Renal cortical epithelial cell (primary cell): ENCODE results near the gene ADAM12. TPM values are rescaled to one million over a fixed set of nuclear protein-coding genes. Genes with fewer than 3 reads are reported as not detected.
A peak's percentile ranks its signal among the peaks of the same experiment; 100 is the strongest.

Experiments used
- DNase-seq: peaks from one replicate; pipeline ENCODE4 v3.0.0-alpha.2; 2011; ENCODE audit warnings: low read depth
- total RNA-seq: library from RNA; depleted of rRNA; stranded (reverse); fragments of >200 nt; gene quantifications from 2 replicates; pipeline ENCODE4 v1.2.3, GENCODE V29; 2014

The ADAM12 gene, protein sequence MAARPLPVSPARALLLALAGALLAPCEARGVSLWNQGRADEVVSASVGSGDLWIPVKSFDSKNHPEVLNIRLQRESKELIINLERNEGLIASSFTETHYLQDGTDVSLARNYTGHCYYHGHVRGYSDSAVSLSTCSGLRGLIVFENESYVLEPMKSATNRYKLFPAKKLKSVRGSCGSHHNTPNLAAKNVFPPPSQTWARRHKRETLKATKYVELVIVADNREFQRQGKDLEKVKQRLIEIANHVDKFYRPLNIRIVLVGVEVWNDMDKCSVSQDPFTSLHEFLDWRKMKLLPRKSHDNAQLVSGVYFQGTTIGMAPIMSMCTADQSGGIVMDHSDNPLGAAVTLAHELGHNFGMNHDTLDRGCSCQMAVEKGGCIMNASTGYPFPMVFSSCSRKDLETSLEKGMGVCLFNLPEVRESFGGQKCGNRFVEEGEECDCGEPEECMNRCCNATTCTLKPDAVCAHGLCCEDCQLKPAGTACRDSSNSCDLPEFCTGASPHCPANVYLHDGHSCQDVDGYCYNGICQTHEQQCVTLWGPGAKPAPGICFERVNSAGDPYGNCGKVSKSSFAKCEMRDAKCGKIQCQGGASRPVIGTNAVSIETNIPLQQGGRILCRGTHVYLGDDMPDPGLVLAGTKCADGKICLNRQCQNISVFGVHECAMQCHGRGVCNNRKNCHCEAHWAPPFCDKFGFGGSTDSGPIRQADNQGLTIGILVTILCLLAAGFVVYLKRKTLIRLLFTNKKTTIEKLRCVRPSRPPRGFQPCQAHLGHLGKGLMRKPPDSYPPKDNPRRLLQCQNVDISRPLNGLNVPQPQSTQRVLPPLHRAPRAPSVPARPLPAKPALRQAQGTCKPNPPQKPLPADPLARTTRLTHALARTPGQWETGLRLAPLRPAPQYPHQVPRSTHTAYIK
- 19.4 and 26.2 TPM in 2 replicates for total RNA-seq

DNA sequence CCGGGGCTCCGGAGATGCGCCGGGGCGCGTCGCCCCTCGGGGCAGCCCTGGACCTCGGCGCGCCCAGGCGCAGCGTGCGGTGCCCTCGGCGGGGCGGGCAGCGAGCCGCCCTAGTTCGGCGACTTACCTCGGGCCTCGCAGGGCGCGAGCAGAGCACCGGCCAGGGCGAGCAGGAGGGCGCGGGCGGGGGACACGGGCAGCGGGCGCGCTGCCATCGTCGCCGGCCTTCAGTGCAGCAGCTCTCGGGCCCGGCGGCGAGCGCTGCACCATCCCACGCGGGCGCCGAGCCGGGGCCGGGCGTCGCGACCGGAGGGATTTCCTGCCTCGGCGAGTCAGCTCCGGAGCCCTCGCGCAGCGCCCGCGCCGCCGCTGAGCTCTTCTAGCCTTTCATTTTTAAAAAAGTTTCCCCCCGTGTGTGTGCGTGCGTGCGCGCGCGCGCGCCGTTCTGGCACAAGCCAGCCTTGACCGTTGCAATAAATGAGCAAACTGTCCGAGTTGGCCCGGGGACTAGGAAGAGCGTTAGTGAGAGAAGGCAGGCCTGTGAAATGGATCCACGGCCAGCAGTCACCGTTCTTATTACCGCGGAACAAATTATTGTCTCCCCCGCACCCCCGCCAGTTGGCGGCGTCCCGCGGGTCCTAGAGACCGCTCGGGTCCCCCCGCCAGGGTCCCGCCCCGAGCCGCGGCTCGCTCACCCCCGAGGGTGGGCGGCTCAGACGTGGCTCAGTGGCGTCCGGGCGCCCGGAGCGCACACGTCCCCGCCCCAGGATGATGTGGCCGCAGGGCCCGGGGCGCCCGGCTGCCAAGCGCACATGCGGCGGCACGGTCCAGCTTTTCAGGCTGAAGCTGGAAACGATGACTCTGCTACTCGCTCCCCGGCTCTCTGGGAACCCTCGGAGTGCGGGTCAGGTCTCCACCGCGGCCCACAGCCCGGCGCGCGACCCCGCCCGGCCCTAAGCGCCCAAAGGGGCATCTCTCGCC is at the start of gene ADAM12:
ADAM12 (minus strand) TSS at position 547 of the 981 bp plus-strand sequence; CDS start at position 215, 332 bp downstream.
- DNase-seq, result peak; percentile 13

DNA sequence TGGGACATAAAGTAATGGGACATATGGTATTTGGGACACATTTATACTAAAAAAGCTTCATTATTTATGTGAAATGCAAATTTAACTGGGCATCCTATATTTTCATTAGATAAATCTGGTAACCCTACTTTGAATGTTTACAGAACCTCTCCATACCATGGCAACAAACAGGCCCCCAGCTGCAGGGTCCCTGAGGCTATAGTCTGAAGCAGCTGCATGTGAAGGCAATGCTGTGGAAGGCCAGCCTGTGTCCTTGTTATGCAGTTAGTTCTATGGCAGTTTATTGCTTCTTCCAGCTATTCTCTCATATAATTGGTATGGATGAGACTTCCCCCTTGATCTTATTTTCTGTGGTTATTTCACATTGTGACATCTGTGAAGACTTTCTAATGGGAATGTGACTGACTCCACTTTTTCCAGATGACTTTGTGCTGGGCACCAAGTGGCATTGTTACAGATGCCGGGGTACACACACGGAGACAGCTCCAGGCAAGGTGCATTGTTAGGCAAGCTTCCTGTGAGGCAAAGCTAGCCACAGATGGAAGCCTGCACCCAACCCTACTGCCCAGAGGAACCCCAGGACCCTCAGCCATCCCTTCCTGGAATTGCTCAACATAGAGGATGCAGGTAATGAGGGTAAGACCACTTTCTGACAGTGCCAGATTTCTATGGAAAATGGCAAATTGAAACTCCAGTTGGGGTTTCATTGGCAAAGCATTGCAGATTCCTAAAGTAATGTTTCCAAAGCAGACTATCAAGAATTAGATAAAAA is 49.5 kb upstream of the ADAM12 start:
- no peak for DNase-seq

DNA sequence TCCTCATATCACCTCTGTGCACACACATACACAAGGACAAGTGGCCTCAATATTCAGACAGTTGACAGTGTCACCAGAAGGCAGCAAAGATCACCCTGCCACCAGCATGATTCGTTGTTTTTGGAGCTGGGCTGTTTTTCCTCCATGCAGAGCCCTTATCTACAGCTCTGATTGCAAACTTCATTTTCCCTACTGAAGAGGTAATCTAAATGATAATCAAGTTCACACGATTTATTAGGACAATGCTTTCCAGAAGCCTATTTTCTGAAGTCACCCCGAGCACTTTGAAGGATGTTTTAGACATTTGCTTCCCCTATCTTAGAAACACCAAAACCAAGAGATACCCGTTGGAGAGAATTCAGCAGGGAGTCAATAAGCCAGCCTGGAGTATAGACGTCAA is 46.0 kb upstream of the ADAM12 start:
- DNase-seq, result no peak

DNA sequence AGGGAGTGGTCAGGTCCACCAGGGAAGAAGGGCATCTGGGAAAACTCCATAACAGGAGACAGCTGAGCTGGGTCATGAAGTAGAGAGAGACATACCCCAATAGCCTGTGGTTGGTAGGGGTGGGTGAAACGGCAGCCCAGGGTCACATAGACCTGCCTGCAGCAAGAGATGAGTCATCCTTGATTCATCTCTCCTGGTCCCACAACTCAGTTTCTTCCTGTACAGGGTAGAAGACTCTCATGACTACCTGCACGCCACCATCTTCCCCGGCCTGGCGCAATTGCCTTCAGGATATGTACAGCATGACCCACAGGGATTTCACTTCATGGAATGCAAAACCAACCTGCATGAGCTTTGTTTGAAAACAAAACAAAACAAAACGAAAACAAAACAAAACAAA is 45.1 kb upstream of the ADAM12 start:
- DNase-seq, result peak; percentile 86

DNA sequence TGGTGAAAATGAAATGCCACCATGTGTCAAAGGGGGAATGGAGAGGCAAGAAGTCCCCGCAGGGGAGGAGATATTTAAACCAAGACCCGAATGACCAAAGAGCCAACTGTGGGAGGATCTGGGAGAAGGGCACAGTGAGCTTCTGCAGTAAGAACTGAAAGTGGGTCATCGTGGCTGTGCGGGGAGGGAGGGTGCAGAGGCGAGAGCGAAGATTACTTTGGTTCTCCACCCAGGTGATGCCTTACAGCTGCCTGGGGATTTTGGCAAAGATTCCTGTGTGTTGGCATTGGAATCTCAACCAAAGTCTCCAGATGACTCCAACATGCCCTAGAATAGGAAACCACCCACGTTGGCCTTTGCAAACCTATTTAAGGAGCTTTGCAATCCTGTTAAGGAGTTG is 44.2 kb upstream of the ADAM12 start:
- DNase-seq, result no peak

DNA sequence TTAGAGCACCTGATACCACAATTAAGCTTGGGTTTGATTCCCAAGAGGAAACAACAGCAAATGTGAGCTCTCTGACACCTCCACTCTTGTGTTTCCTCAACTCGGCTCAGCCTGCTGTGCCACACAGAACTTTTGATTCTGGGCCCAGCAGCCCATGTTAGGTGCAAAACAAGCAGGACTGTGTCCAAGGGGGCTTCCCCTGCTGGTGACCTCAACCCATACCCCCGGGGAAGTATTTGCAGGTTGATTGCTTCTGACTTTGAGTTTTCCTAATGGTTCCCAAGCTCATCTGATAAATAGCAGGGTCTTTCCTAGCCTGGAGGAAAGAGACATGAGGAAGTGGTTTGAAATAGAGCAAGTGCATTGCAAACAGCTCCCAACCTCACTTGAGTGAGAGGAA is 43.5 kb upstream of the ADAM12 start:
- DNase-seq, result no peak

DNA sequence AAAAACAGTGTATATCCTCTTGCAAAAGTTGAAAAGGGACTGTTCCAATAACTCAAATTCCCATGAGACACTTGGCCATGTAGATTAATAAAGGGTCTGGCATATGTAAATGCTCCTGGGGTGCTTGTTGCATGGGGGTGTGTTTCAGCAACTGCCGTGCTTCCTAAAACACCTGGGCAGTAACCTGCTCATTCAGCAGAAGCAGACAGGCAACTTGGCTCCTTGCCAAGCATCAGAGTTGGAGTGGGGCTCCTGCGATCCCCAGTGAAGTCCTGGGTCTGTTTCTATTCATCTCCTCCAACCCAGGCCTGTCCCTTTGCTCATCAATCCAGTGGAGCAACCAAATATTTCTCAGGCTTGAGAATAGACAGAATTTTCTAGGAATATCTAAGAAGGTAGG is 42.2 kb upstream of the ADAM12 start:
- no peak for DNase-seq

DNA sequence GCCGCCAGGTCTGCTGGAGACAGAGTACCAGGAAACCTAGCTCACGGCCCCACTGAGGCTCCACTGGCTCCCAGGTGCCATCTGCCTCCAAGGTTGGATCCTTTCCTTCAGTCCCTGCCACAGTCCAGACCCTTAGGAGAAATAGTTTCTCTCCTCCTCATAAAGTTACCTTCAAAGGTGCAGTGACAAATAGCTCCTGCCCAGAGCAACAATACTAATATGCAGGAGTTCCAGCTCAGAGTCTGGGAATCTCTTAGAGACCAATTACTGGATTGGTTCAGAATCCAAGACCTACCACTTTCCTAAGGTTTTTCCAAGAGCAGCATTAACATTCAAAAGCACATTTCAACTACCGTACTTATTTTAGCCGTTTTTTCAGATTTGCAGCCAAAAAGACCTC is 41.0 kb upstream of the ADAM12 start:
- no peak for DNase-seq

DNA sequence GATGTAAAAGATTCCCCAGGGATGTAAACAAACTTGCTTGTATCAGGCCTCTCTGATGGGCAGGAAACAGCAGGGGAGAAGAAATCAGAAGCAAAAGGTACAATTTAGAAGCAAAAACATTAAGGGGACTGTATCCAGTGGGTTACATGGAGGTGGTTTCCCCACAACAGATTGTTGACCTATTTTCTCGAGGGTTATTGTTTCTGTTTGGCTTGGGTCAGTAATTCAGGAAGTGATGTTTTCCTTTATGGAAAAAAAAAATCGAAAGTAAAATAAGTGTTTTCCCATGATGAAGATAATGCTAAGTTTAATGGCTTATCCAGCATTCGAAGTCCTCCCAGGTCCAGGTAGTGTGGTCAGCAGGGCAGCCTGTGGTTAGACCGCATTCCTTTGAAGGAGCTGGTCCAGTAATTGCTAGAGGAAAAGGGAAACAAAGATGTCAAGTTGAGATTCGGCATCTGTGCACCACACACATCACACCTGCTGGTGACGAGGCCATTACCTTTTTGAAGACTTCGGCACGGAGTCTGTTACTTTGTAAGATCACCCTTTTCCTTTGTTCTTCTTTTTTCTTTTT is 37.3 kb upstream of the ADAM12 start:
- DNase-seq, result peak; percentile 81

DNA sequence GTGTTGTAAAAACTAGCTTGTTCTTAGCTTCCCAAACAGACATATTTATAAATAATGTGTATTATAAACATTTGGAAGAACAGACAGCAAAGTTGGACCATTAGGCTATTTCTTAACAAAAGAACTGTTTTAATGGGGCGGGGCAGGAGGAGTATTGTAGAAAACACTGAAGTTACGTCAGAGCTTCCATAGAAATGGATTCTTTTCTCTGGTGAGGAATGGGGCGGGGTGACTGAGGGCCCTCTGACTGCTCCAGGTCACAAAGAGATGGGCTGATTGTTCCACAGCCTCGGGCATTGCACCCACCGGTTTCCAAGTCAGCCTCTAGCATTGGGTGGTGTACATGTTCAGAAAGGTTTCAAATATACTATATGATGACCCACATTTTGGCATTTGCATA is 36.8 kb upstream of the ADAM12 start:
- peak; percentile 12 for DNase-seq

DNA sequence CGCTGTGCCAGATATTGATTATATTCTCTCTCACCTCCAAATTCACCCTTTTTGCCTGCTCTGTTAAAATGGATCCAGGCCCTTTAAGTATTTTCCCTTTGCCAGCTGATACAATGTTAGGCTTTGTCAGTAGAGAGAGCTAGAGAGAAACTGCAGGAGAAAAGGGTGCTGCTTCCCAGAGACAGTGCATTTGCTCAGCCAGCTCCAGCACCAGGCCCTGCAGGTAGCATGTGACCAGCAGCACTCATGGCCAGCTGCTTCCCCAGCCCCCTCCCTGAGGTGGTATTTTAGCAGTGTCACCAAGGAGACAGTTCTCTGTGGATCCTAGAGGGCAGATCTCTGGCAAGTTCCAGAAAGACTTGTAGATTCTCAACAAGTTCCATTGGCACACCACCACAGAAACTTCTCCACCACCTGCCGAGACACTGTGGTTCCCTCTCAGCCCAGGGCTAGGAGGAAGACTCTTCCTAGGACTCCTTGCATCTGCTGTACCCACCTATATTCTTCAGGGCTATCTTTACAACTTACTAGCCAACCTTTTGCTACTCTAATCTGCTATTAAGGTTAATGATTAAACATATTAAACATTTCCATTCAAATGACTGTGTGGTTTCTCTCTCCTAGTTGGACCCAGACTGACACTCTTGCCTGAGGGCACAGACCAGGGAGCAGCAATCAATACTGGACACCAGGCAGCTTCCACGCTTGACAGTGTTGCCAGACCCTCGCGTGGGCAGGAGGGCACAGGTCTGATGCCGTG is 35.6 kb upstream of the ADAM12 start:
- peak; percentile 73 for DNase-seq

DNA sequence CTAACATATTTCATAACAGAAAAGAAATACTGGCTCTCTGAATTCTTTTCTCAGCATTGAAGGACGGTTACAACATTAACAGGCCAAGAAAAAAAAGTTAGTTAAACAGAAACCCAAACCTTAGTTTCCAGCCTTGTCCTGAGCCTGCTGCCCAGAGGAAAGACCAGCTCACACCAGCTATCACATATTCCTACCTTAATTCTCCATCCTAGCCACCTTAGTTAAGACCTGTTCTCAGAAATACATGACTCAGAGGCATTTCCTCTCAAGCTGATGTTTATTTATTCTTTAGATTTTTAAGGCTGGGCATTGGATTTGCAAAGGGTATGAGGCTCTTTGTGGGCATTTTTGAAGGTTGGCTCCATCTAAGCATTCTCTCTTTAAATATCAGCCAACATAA is 34.3 kb upstream of the ADAM12 start:
- DNase-seq, result peak; percentile 90

DNA sequence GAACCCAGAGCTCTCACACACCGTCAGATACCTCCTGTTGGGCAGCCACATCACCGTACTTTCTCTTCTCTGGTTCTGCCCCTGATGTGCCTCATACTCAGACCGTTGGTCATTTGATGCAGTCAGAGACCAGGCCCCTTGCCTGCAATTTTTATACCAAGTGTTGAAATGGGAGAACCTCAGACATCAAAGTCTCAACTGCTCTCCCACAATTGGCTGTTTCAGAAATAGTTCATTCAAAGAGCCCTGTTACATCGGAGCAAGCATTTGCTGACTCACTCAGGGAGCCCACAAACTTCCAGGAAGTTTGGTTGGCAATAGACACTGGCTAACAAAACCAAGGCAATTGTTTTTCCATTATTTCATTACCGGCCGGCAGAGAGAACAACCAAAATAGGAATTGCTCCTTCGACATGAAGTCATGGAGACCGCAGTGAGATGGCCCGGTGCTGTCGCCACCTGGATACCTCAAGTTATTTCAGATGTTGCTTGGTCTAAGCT is 33.5 kb upstream of the ADAM12 start:
- peak; percentile 98 for DNase-seq

DNA sequence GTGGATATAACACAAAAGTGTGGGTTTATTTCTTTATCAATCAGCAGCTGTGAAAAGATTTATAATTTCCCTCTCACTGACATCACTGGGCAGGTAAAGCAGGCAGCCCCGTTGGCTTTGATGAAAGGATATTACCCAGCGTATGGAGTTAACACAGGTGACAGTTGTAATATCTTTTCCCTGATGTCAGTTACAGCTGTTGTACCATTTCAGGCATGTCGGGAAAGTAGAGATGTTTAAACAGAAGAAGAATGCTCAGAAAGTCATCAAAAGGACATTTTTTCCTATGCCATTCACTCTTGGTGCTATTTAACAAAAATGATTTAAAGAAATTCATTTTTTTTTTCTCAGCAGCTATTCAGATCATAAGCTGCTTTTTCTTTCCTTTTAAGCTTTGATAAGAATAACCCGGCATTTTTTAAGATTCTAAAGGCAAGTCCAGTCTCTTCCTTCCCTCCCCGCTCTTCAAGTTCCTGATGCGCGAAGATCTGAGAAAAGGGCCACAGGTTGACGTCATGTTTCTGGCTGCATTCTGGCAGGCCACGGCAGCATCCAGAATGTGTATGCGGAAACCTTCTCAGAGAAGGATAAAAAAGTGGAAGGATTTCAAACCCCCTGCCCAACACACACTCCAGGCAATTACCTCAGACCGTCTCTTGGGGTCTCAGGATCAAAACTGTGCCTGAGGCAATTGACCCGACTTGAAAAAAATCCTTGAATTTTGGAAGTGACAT is 32.5 kb upstream of the ADAM12 start:
- DNase-seq, result no peak

DNA sequence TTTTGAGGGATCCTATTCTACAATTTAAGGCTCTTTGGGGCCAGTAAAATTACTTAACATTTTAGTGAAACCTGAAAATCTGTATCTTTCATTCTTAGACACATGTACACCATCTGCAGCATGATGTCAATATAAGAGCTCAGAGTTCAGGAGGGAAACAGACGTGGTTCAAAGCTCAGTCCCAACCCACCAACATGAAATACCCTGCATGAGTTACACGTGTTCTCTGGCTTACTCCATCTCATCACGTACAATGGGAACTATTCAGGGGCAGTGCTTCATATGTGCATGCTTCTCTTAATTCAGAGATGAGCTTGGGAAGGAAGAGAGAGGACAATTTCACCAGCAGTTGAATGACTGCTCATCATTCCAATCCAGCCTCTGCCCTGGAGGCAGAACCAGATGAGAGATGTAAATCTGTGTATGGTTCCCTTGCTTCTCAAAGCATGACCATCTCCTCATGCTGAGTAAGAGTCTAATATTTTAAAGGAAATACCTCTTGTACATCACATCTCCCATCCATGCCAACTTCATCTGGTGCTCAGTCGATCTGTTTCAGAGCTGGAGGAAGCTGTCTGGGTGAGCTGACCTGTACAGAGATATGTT is 29.0 kb upstream of the ADAM12 start:
- DNase-seq, result no peak

DNA sequence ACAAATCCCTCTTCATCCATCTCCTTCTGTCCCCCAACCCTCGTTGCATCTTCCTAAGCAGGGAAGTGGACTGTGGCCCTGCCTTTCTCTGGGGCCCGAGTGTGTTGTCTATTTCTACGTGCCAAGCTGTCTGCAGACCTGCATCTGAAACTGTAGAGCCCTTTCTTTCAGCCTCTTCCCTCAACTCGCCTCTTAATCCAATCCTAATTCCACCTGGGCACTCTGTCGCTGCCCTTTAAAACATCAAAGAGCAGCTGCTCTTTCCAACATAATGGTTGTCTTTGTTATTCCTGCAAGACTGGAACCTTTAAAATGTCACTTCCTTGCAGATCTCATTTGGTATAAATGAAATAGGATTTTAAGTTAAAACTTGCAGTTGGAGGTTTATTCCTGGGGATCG is 21.5 kb upstream of the ADAM12 start:
- no peak for DNase-seq

DNA sequence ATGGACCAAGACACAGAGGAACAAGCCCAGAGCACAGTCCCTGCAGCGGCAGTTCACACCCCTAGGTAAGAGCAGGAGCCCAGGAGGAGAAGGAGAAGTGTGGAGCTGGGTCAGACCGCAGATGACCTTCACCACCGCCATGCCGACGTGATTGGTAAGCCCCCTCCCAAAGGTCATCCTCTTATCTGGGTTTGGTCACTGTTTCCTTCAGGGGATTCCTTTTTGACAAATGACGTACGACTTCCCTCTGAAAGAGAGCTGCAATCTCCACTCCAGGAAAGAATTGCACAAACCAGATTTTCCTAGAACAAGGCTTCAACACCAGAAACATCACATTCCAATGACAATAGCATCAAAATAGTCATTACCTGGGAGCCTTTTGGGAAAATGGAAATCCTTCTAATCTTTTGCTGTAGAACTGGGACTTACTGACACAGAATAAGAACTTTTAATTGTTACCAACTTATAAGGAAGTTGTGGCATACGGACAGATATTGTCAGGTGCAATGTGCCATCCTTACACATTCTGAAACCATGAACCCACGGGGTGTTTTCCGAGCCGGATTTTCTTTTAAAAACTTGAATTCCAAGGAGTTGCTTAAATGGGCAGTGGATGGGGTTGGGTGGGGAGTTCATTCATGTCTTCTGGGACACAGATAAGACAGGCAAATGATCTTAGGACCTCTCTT is 20.8 kb upstream of the ADAM12 start:
- no peak for DNase-seq

DNA sequence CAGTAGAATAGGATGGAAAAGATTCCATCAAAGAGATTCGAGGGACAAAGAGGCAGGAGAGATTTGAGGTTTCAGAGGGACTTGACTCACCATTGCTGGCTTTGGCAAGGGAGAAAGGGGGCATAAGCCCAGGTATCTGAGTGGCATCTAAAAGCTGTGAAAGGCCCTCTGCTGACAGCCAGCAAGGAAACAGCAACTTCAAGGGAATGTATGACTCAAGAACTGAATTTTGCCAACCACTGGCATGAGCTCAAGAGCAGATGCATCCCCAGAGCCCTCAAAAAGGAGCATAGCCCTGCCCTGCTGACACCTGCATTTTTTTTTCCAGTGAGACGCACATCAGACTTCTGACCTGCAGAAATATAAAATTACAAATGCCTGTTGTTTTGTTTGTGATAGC is 19.6 kb upstream of the ADAM12 start:
- DNase-seq, result peak; percentile 54
